ENCODE data around the gene EZH1.

Gene EZH1

GRCh38 chr17:42708588-42708987 is 36.3 kb downstream of the EZH1 start (continued):
- TF ChIP-seq CSDC2 (CRISPR knock-in tag; IDR thresholded peaks at IDR 0.05), result no peak
- TF ChIP-seq BACH2 (CRISPR knock-in tag; IDR thresholded peaks at IDR 0.05; ENCODE audit: borderline replicate concordance), result no peak
- TF ChIP-seq ZNF70 (CRISPR knock-in tag; IDR thresholded peaks at IDR 0.05), result no peak
- no peak for TF ChIP-seq CSRNP3 (CRISPR knock-in tag; IDR thresholded peaks at IDR 0.05)
- no peak for TF ChIP-seq OSR1 (CRISPR knock-in tag; IDR thresholded peaks at IDR 0.05)
- TF ChIP-seq ZNF565 (CRISPR knock-in tag; conservative IDR thresholded peaks at IDR 0.05; ENCODE audit: low read depth), result no peak
- TF ChIP-seq TSHZ2 (CRISPR knock-in tag; IDR thresholded peaks at IDR 0.05), result no peak
- TF ChIP-seq ARNTL (CRISPR knock-in tag; IDR thresholded peaks at IDR 0.05; ENCODE audit: borderline replicate concordance, low read depth), result no peak

GRCh38 chr17:42706732-42707131 is 38.1 kb downstream of the EZH1 start:
- ATAC-seq, result no peak
- TF ChIP-seq ZC3H10 (CRISPR knock-in tag; IDR thresholded peaks at IDR 0.05) (no peak), ZNF70 (CRISPR knock-in tag; IDR thresholded peaks at IDR 0.05) (no peak), CSDC2 (CRISPR knock-in tag; IDR thresholded peaks at IDR 0.05) (no peak), OSR1 (CRISPR knock-in tag; IDR thresholded peaks at IDR 0.05) (no peak), TSHZ2 (CRISPR knock-in tag; IDR thresholded peaks at IDR 0.05) (no peak), ISL1 (CRISPR knock-in tag; IDR thresholded peaks at IDR 0.05) (no peak)

- ATAC-seq, result no peak
Measured at GRCh38 chr17:42704837-42705494, 39.9 kb downstream of the EZH1 start.

More at GRCh38 chr17:42704837-42705494, 39.9 kb downstream of the EZH1 start:
- TF ChIP-seq BACH2 (CRISPR knock-in tag; IDR thresholded peaks at IDR 0.05; ENCODE audit: borderline replicate concordance), result no peak
- TF ChIP-seq ESRRG (CRISPR knock-in tag; IDR thresholded peaks at IDR 0.05), result no peak
- no peak for TF ChIP-seq ISL1 (CRISPR knock-in tag; IDR thresholded peaks at IDR 0.05)
- TF ChIP-seq TOX (CRISPR knock-in tag; IDR thresholded peaks at IDR 0.05; ENCODE audit: borderline replicate concordance), result no peak
- TF ChIP-seq ZNF70 (CRISPR knock-in tag; IDR thresholded peaks at IDR 0.05), result no peak
- TF ChIP-seq ZFP30 (CRISPR knock-in tag; IDR thresholded peaks at IDR 0.05), result no peak
- no peak for TF ChIP-seq ZFP3 (CRISPR knock-in tag; IDR thresholded peaks at IDR 0.05)
- TF ChIP-seq PPARA (CRISPR knock-in tag; IDR thresholded peaks at IDR 0.05; ENCODE audit: borderline replicate concordance), result no peak
- TF ChIP-seq SNAI2 (CRISPR knock-in tag; IDR thresholded peaks at IDR 0.05), result no peak
- TF ChIP-seq ZC3H10 (CRISPR knock-in tag; IDR thresholded peaks at IDR 0.05), result no peak
- no peak for TF ChIP-seq CSRNP3 (CRISPR knock-in tag; IDR thresholded peaks at IDR 0.05)
- TF ChIP-seq CSDC2 (CRISPR knock-in tag; IDR thresholded peaks at IDR 0.05), result no peak
- TF ChIP-seq POU6F1 (CRISPR knock-in tag; IDR thresholded peaks at IDR 0.05; ENCODE audit: borderline replicate concordance, low read depth), result no peak
- no peak for TF ChIP-seq TCF4 (CRISPR knock-in tag; IDR thresholded peaks at IDR 0.05; ENCODE audit: borderline replicate concordance)
- TF ChIP-seq GLIS3 (CRISPR knock-in tag; IDR thresholded peaks at IDR 0.05), result no peak

All from SK-N-SH treated with all-trans-retinoic acid at 6 μM for 48 hours (cell line).